GM12878 (cell line): Measurements from ENCODE around the gene PLCB4.

Experiments
- CBX3 ChIP-seq: fragments of 200-600 bp; sonication (generic); IDR thresholded peaks from 2 replicates; pipeline ENCODE4 v1.6.1; 2016; ENCODE audit warnings: low read depth, borderline replicate concordance
- CREB1 ChIP-seq: IDR thresholded peaks from 2 replicates; pipeline ENCODE4 v1.6.1; 2012; ENCODE audit warnings: low read depth, mild to moderate bottlenecking, inconsistent platforms
- EZH2 ChIP-seq: IDR thresholded peaks from 2 replicates; pipeline ENCODE4 v1.6.1; 2012; ENCODE audit warnings: low read depth, mild to moderate bottlenecking, control low read depth, inconsistent platforms, low read length, borderline replicate concordance; ENCODE audit not compliant: control insufficient read depth
- NBN ChIP-seq: fragments of 450-650 bp; IDR thresholded peaks from 2 replicates; pipeline ENCODE4 v1.6.1; 2016
- PKNOX1 ChIP-seq: fragments of 450-650 bp; IDR thresholded peaks from 2 replicates; pipeline ENCODE4 v1.6.1; 2016; ENCODE audit warnings: mild to moderate bottlenecking
- POLR2A ChIP-seq: IDR thresholded peaks from 2 replicates; pipeline ENCODE4 v1.6.1; 2011; ENCODE audit warnings: low read depth, mild to moderate bottlenecking, low read length
- POLR2AphosphoS2 ChIP-seq: IDR thresholded peaks from 2 replicates; pipeline ENCODE4 v1.6.1; 2011; ENCODE audit warnings: low read depth, mild to moderate bottlenecking, low read length, improper control_type of control experiment, moderate library complexity
- TF ChIP-seq, protein P1 (sequence below), 3 experiments: IDR thresholded peaks in 2 of 3; conservative IDR thresholded peaks in 1 of 3; 2 replicates each; pipeline ENCODE4 v1.5.1; 2011; ENCODE audit warnings: low read depth in 3 of 3, low read length in 3 of 3, mild to moderate bottlenecking in 3 of 3, control low read depth in 2 of 3, moderate library complexity in 2 of 3, inconsistent platforms in 1 of 3, mixed read lengths in 1 of 3; ENCODE audit not compliant: control insufficient read depth in 2 of 3, insufficient read depth in 1 of 3; ENCODE audit errors: extremely low read depth in 1 of 3

- TF ChIP-seq POLR2A (no peak), CREB1 (no peak), EZH2 (no peak), PKNOX1 (no peak), NBN (no peak), CBX3 (no peak), POLR2AphosphoS2 (no peak)
- TF ChIP-seq, protein P1, sequence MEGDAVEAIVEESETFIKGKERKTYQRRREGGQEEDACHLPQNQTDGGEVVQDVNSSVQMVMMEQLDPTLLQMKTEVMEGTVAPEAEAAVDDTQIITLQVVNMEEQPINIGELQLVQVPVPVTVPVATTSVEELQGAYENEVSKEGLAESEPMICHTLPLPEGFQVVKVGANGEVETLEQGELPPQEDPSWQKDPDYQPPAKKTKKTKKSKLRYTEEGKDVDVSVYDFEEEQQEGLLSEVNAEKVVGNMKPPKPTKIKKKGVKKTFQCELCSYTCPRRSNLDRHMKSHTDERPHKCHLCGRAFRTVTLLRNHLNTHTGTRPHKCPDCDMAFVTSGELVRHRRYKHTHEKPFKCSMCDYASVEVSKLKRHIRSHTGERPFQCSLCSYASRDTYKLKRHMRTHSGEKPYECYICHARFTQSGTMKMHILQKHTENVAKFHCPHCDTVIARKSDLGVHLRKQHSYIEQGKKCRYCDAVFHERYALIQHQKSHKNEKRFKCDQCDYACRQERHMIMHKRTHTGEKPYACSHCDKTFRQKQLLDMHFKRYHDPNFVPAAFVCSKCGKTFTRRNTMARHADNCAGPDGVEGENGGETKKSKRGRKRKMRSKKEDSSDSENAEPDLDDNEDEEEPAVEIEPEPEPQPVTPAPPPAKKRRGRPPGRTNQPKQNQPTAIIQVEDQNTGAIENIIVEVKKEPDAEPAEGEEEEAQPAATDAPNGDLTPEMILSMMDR (IDR thresholded peaks at IDR 0.05 in 2 of 3, conservative IDR thresholded peaks at IDR 0.05 in 1 of 3; ENCODE audit: control insufficient read depth in 2 of 3, extremely low read depth in 1 of 3, insufficient read depth in 1 of 3, low read depth in 3 of 3, low read length in 3 of 3), result no peak
These were observed 454.7 kb downstream of the PLCB4 start for GRCh38 chr20:9523636-9524035.
